ENCODE results near the gene SDK1.

The SDK1 gene

DNA sequence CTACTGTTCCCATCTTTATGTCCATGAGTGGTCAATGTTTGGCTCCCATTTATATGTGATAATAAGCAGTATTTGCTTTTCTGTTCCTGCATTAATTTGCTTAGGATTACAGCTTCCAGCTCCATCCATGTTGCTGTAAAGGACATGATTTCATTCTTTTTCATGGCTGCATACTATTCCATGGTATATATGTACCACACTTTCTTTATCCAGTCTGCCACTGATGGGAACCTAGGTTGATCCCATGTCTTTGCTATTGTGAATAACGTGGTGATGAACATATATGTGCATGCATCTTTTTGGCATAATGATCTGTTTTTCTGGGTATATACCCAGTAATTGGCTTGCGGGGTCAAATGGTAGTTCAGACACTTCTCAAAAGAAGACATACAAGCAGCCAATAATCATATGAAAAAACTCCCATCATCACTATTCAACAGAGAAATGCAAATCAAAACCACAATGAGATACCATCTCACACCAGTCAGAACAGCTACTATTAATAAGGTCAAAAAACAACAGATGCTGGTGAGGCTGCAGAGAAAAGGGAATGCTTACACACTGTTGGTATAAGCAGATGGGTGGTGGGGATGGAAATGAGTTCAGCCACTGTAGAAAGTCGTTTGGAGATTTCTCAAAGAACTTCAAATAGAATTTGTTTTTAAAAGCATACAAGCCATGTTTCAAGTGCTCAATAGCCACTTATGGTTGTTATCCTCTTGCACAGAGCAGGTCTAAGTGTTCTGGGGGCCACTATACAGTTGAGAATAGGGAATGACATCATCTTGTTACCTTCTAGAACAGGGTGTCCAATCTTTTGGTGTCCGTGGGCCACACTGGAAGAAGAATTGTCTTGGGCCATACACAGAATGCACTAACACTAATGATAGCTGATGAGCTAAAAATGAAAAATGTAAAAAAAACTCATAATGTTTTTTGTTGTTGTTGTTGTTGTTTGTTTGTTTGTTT is 23.2 kb upstream of the SDK1 start:
- Histone ChIP-seq H3K4me2 (ENCODE audit: insufficient read depth, low read length, poor library complexity, severe bottlenecking) (no peak overlapping the region), H3K36me3 (replicated peaks in 1 of 2; ENCODE audit: control insufficient read depth in 2 of 2, insufficient read depth in 2 of 2, low read length in 2 of 2) (no peaks in the 10 kb centered on the region), H2BK120ac (ENCODE audit: low read depth, low read length) (no peak overlapping the region), H3K9me3 (replicated peaks in 1 of 2; ENCODE audit: control insufficient read depth in 2 of 2, insufficient read depth in 1 of 2, low read depth in 1 of 2, low read length in 2 of 2) (no peaks in the 10 kb centered on the region), H3K27ac (replicated peaks; ENCODE audit: low read length) (no peak overlapping the region), H3K27me3 (ENCODE audit: control insufficient read depth in 3 of 3, insufficient read depth in 3 of 3, low read depth in 1 of 3, low read length in 3 of 3) (no peaks in the 10 kb centered on the region), H3K18ac (ENCODE audit: low read length) (no peak overlapping the region), H3K4ac (ENCODE audit: low read length) (no peak overlapping the region), H3K9ac (ENCODE audit: low read depth, low read length, poor library complexity) (no peak overlapping the region), H4K91ac (ENCODE audit: low read depth, low read length, poor library complexity) (no peak overlapping the region), H3K4me1 (ENCODE audit: control insufficient read depth in 2 of 2, insufficient read depth in 1 of 2, low read depth in 1 of 2, low read length in 2 of 2) (peaks cover 0 to 2% of the 10 kb centered on the region in 2 donors), H3K79me1 (ENCODE audit: low read depth, low read length) (no peaks in the 10 kb centered on the region), H2BK5ac (ENCODE audit: low read length) (no peak overlapping the region), H3K4me3 (ENCODE audit: low read length in 2 of 2) (no peak overlapping the region), H2AK5ac (ENCODE audit: low read depth, low read length) (no peak overlapping the region), H2AFZ (ENCODE audit: low read length) (no peak overlapping the region), H3K14ac (ENCODE audit: low read length) (no peak overlapping the region), H2BK15ac (ENCODE audit: low read length) (no peak overlapping the region), H2BK12ac (ENCODE audit: low read length) (no peak overlapping the region), H3K23ac (ENCODE audit: low read depth, low read length, poor library complexity) (no peak overlapping the region), H4K8ac (ENCODE audit: low read depth, low read length) (no peak overlapping the region)
- WGBS, 2 donors (ENCODE audit: extremely low coverage in 2 of 2, insufficient read length in 2 of 2, insufficient replicate concordance in 1 of 2): no CpG with 5 or more reads among the region's 4 CpGs
- no peak for DNase-seq (ENCODE audit: low spot score)

DNA sequence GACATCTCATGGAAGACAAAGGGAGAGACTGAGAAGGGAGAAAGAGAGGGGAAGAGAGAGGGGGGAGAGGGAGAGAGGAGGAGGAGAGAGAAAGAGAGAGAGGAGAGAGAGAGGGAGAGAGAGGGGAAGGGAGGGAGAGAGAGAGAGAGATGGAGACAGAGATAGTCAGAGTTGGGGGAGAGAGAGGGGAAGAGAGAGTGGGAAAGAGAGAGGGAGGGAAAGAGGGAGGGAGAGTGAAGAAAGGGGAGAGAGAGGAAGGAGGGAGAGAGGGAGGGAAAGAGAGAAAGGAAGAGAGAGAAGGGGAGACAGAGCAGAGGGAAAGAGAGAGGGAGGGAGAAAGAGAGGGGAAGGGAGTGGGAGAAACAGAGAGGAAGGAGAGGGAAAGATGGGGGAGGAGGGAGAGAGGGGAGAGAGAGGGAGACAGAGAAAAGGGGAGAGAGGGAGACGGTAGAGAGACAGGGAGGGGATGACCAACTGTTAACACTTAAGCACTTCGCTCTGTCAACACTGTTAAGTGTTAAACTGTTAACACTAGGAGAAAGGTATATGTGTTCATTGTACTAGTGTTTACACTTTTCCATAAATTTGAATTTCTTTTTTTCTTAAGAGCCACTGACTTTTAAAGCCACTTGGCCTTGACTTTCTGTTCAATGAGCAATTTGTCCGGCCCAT is 21.8 kb upstream of the SDK1 start:
- H4K8ac ChIP-seq (ENCODE audit: low read depth, low read length): no peak overlapping the region

DNA sequence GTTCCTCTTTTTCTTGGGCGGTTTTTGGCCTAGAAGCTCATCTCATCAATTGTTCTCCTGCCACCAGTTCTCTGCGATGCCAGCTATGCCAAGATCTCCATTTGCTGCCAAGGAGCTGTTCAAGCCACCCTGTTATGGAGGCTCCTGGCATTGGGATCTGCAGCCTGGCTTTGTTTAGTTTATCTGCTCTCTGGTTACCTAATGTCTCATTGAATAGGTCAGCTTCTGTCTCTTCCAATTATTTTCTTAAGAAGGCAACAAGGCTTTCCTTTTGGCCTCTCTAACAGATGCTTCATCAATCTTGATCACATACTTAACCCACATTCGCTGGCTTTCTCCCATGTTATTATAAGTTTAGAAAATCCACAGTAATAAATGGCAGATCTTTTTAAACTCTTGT is 20.6 kb upstream of the SDK1 start:
- Histone ChIP-seq H3K79me1 (ENCODE audit: low read depth, low read length) (no peaks in the 10 kb centered on the region), H2BK120ac (ENCODE audit: low read depth, low read length) (no peak overlapping the region), H4K91ac (ENCODE audit: low read depth, low read length, poor library complexity) (no peak overlapping the region), H2AFZ (ENCODE audit: low read length) (no peak overlapping the region), H3K4me1 (ENCODE audit: control insufficient read depth in 2 of 2, insufficient read depth in 1 of 2, low read depth in 1 of 2, low read length in 2 of 2) (peaks cover 0 to 2% of the 10 kb centered on the region in 2 donors), H3K4me3 (ENCODE audit: low read length in 2 of 2) (no peak overlapping the region), H3K36me3 (replicated peaks in 1 of 2; ENCODE audit: control insufficient read depth in 2 of 2, insufficient read depth in 2 of 2, low read length in 2 of 2) (no peaks in the 10 kb centered on the region), H2BK12ac (ENCODE audit: low read length) (no peak overlapping the region), H4K8ac (ENCODE audit: low read depth, low read length) (no peak overlapping the region), H2BK5ac (ENCODE audit: low read length) (no peak overlapping the region), H3K18ac (ENCODE audit: low read length) (no peak overlapping the region), H3K23ac (ENCODE audit: low read depth, low read length, poor library complexity) (no peak overlapping the region), H3K9ac (ENCODE audit: low read depth, low read length, poor library complexity) (no peak overlapping the region), H2BK15ac (ENCODE audit: low read length) (no peak overlapping the region), H3K4ac (ENCODE audit: low read length) (no peak overlapping the region), H3K4me2 (ENCODE audit: insufficient read depth, low read length, poor library complexity, severe bottlenecking) (no peak overlapping the region), H3K27me3 (ENCODE audit: control insufficient read depth in 3 of 3, insufficient read depth in 3 of 3, low read depth in 1 of 3, low read length in 3 of 3) (no peaks in the 10 kb centered on the region), H3K14ac (ENCODE audit: low read length) (no peak overlapping the region), H3K27ac (replicated peaks; ENCODE audit: low read length) (no peak overlapping the region), H2AK5ac (ENCODE audit: low read depth, low read length) (no peak overlapping the region), H3K9me3 (replicated peaks in 1 of 2; ENCODE audit: control insufficient read depth in 2 of 2, insufficient read depth in 1 of 2, low read depth in 1 of 2, low read length in 2 of 2) (no peaks in the 10 kb centered on the region)
- no CpG with 5 or more reads among the region's 3 CpGs for WGBS, 2 donors (ENCODE audit: extremely low coverage in 2 of 2, insufficient read length in 2 of 2, insufficient replicate concordance in 1 of 2)
- no peak for DNase-seq (ENCODE audit: low spot score)

More for the DNA sequence above, 21.8 kb upstream of the SDK1 start:
- Histone ChIP-seq H3K4me1 (ENCODE audit: control insufficient read depth in 2 of 2, insufficient read depth in 1 of 2, low read depth in 1 of 2, low read length in 2 of 2) (peaks cover 0 to 2% of the 10 kb centered on the region in 2 donors), H3K4me3 (ENCODE audit: low read length in 2 of 2) (no peak overlapping the region), H3K79me1 (ENCODE audit: low read depth, low read length) (no peaks in the 10 kb centered on the region), H3K18ac (ENCODE audit: low read length) (no peak overlapping the region), H2BK15ac (ENCODE audit: low read length) (no peak overlapping the region), H3K27ac (replicated peaks; ENCODE audit: low read length) (no peak overlapping the region), H2AFZ (ENCODE audit: low read length) (no peak overlapping the region), H3K36me3 (replicated peaks in 1 of 2; ENCODE audit: control insufficient read depth in 2 of 2, insufficient read depth in 2 of 2, low read length in 2 of 2) (no peaks in the 10 kb centered on the region), H3K4me2 (ENCODE audit: insufficient read depth, low read length, poor library complexity, severe bottlenecking) (no peak overlapping the region), H2AK5ac (ENCODE audit: low read depth, low read length) (no peak overlapping the region), H3K23ac (ENCODE audit: low read depth, low read length, poor library complexity) (no peak overlapping the region), H3K9ac (ENCODE audit: low read depth, low read length, poor library complexity) (no peak overlapping the region), H3K27me3 (ENCODE audit: control insufficient read depth in 3 of 3, insufficient read depth in 3 of 3, low read depth in 1 of 3, low read length in 3 of 3) (no peaks in the 10 kb centered on the region), H3K14ac (ENCODE audit: low read length) (no peak overlapping the region), H2BK12ac (ENCODE audit: low read length) (no peak overlapping the region), H2BK5ac (ENCODE audit: low read length) (no peak overlapping the region), H3K9me3 (replicated peaks in 1 of 2; ENCODE audit: control insufficient read depth in 2 of 2, insufficient read depth in 1 of 2, low read depth in 1 of 2, low read length in 2 of 2) (no peaks in the 10 kb centered on the region), H2BK120ac (ENCODE audit: low read depth, low read length) (no peak overlapping the region), H4K91ac (ENCODE audit: low read depth, low read length, poor library complexity) (no peak overlapping the region), H3K4ac (ENCODE audit: low read length) (no peak overlapping the region)
- no peak for DNase-seq (ENCODE audit: low spot score)
- no CpG with 5 or more reads among the region's 3 CpGs for whole genome bisulfite sequencing, 2 donors (ENCODE audit: extremely low coverage in 2 of 2, insufficient read length in 2 of 2, insufficient replicate concordance in 1 of 2)
